Measurements from ENCODE around the gene TTC9C.
A peak's percentile ranks its signal among the peaks of the same experiment; 100 is the strongest.
"Not testable (repeated sequence)": the region's sequence is repeated elsewhere in the genome, so short reads cannot be mapped to it uniquely, and the experiment has no call there.

Gene TTC9C, protein sequence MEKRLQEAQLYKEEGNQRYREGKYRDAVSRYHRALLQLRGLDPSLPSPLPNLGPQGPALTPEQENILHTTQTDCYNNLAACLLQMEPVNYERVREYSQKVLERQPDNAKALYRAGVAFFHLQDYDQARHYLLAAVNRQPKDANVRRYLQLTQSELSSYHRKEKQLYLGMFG

DNA sequence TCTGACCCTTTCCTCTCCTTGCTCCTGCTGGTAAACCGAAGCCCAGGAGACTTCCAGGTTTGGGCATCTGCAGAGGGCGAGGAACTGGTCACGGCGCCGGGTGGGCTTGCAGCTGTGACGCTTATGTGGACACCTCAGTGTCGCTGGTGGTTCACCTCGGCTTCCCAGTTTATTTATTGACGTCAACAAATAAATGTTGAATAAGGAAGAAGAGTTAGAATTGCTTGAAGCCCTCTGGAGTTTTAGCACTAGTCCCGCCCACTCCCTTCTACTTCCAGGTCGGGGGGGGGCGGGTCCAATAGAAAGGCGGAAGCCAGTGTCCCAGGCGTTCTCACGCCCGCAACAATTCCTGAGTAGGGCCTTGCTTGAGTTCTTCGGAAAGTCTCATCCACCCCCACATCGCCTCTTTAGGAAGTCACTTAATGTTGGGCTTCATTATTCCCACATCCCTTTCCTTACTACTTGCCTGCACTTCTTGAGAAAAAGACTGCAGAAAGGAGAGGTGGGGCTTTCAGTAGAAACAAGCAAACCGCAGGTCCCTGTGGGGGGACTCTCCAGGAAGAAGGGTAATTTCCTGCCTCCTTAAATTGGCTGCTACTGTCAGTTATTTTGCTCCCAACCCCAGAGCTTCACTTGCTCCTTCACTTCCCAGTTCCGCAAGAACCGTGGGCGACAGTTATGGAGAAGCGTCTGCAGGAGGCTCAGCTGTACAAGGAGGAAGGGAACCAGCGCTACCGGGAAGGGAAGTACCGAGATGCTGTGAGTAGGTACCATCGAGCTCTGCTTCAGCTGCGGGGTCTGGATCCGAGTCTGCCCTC lies at the start of gene TTC9C:
Gene TTC9C (plus strand): TSS at position 316 of the 818 bp plus-strand sequence. CDS start 363 bp downstream, at position 679.
- DNase-seq (ENCODE audit: low read depth in 1 of 2, low spot score in 1 of 2): peak; percentile 65 to 74

- DNase-seq (ENCODE audit: low read depth in 1 of 2, low spot score in 1 of 2): peak; percentile 63 to 77
Observed at GRCh38 chr11:62678770-62679696, 49.3 kb upstream of the TTC9C start, which contains the start of gene UBXN1. UBXN1 (minus strand) TSS chr11:62679073; CDS start chr11:62678923, 150 bp downstream.

GRCh38 chr11:62680825-62681240 lies 47.5 kb upstream of the TTC9C start:
- DNase-seq (ENCODE audit: low read depth in 1 of 2, low spot score in 1 of 2): no peak

- DNase-seq (ENCODE audit: low read depth in 1 of 2, low spot score in 1 of 2): no peak
Observed at GRCh38 chr11:62682518-62682917, 45.8 kb upstream of the TTC9C start.

DNA sequence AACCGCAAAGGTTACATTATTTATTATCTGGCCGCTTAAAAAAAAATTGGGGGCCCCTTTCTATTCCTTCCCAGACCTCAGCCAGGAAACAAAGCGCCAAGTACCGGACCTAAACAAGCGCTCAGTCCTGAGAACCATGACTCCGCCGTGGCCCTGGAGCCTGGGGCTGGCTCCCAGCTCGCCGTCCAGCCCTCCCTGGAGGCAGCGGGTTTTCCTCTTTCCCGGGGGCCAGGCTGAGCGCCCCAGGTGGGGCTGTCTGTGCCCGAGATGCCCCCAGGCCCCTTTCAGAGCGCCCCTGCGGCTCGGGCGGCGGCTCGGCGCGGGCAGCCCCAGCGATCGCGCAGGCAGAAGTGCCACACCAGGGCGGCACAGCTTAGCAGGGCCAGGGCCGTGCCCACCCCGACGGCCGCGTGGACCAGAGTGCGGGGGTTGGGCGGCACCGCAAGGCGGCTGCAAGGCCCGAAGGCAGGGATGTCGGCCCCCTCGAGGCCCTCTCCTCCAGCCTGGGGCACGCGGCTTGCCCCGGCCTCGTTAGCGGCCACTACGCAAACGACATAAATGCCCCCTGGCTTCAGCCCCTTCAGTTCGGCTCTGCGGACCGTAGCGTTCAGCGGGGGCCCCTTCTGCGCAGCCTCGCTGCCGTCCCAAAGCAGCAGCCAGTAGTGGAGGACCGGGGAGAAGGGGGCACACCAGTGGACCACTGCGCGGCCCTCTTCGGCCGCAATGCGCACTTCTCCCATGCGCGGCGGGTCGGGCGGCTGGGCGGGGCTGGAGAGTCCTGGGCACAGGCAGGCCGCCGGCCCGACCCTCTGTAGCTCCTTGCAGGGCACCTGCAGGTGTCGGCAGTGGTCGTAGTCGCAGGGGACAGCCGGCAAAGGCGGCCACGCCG lies 40.5 kb upstream of the TTC9C start:
- DNase-seq (ENCODE audit: low read depth in 1 of 2, low spot score in 1 of 2): no peak

- no peak for DNase-seq (ENCODE audit: low read depth in 1 of 2, low spot score in 1 of 2)
Observed at GRCh38 chr11:62688491-62688890, 39.8 kb upstream of the TTC9C start.

GRCh38 chr11:62689421-62690183 lies 38.7 kb upstream of the TTC9C start, which contains the start of gene LRRN4CL:
LRRN4CL (minus strand) TSS chr11:62689530; CDS start chr11:62688508, 1,022 bp downstream.
- DNase-seq (ENCODE audit: low read depth in 1 of 2, low spot score in 1 of 2): no peak

DNA sequence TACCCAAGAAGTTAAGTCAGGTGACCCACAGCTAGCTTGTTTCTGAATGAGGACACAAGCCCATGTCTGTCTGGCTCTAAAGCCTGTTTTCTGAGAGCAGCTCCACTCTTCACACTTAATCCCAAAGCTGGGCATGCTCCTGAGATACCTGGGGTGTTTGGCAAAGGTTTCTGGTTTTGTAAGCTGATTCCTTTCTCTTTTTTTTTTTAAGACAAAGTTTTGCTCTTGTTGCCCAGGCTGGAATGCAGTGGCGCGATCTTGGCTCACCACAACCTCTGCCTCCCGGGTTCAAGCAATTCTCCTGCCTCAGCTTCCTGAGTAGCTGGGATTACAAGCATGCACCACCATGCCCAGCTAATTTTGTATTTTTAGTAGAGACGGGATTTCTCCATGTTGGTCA lies 34.7 kb upstream of the TTC9C start:
- not testable (repeated sequence) for DNase-seq (ENCODE audit: low read depth in 1 of 2, low spot score in 1 of 2)

DNA sequence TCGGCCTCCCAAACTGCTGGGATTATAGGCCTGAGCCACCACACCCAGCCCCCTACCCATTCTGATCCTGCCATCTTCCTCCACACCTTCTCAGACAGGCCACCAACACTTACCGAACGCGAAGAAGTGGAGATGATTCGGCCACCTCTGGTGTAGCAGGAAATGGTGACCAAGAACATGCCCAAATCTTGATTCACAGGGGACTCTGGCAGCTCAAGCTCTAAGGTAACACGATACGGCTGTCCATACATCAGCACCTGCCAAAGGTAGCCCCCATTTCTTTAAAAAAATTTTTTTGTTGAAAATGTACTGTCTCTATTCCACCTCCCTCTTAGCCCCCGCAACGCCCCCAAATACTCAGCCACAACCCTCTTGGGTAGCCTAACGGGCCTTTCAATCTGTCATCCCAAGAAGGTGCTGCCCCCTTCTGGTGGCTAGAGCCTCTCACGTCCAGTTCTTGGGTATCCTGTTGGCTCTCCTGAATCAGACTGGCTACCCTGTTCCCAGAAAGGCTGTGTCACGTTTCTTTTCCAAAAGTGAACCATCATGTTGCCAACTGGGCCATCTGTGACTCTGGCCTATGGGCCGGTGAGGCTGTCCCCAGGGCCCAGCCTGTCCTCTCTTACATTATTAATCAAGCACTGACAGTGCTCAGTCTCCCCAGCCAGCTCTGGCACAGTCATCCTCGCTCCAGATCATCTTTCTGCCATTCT lies 33.7 kb upstream of the TTC9C start:
- DNase-seq (ENCODE audit: low read depth in 1 of 2, low spot score in 1 of 2): peak; percentile 56 to 58

DNA sequence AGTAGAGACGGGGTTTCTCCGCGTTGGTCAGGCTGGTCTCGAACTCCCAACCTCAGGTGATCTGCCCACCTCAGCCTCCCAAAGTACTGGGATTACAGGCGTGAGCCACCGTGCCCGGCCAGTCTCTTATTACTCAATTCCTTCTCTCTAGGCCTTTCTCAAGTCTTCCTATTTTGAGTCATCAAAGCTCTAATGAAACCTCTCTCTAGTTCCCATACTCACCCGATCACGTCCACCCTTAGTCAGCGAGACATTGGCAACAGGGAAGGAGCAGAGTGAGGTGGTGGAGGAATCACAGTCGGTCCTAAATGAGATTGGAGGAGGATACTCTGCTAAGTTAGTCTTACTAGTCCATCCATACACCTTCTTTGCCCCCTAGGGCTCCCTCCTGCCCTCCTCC lies 26.0 kb upstream of the TTC9C start:
- no peak for DNase-seq (ENCODE audit: low read depth in 1 of 2, low spot score in 1 of 2)

DNA sequence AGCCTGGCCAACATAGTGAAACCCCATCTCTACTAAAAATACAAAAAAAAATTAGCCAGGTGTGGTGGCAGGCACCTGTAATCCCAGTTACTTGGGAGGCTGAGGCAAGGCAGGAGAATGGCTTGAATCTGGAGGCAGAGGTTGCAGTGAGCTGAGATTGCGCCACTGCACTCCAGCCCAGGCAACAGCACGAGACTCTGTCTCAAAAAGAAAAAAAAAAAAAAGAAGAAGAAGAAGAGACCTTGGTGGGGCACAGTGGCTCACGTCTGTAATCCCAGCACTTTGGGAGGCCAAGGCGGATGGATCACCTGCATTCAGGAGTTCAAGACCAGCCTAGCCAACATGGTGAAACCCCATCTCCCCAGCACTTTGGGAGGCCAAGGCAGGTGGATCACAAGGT lies 24.4 kb upstream of the TTC9C start:
- not testable (repeated sequence) for DNase-seq (ENCODE audit: low read depth in 1 of 2, low spot score in 1 of 2)

- DNase-seq (ENCODE audit: low read depth in 1 of 2, low spot score in 1 of 2): no peak
Observed at GRCh38 chr11:62705413-62705812, 22.9 kb upstream of the TTC9C start.

DNA sequence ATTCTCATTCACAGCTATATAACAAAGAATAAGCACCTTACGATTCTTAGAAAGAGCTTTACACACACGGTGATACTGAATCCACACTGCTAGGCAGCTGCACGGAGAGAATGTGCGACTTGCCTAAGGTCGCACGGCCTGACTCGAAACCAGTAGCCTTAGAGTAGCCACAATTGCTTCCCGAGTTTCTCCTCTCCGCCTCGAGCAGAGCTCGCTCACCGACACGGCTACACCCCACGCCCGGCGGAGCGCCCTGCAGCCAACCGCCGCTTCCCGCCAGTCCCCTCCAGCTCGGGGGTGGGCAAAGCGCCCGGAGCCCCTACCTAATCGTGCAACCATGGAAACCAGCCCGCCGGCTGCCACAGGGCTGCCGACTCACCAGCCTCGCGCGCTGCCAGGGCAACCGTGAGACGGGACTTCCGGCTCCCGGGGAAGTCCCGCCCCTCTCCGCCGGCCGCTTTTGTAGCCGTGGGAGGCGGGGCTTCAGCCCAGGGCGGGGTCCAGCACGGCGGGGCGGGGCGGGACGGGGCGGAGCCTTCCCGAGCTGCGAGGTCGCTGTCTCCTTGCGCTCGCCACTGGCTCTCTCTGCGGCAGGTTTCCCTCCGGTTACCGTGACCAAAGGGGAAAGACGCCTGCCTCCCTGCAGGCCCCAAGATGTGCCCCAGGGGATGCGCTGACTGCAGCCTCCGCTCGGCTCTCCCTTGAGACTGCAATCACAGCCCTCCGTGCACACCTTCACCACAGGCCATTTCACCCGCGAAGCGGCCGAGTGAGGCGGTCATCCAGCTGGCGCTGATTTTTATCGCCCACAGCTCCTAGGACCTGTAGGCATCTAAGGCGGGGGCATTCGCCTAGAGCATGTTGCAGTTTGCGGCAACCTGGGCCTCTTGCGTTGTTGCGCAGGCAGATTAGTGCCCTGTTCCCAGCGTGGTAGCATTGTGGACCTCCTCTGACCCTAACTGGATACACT lies 22.1 kb upstream of the TTC9C start:
- DNase-seq (ENCODE audit: low read depth in 1 of 2, low spot score in 1 of 2): peak; percentile 86 to 92

DNA sequence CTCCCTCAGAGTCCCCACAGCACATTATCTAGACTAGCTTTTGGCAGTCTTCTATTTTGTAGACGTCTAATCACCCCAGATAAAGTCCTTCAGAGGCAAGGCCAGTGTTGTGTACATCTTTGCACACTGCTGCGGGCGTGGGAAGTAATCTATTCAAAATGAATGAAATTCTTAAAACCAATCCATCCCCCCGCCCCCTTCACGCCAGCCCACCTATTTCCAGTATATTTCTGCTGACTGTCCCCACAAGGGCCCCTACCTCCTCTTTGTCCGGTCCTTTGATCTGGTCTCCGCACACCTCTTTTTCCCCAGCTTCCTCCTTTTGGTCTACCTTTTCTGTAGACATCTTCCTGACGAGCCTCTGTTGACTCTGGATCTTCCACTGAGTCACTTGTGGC lies 21.4 kb upstream of the TTC9C start:
- no peak for DNase-seq (ENCODE audit: low read depth in 1 of 2, low spot score in 1 of 2)

DNA sequence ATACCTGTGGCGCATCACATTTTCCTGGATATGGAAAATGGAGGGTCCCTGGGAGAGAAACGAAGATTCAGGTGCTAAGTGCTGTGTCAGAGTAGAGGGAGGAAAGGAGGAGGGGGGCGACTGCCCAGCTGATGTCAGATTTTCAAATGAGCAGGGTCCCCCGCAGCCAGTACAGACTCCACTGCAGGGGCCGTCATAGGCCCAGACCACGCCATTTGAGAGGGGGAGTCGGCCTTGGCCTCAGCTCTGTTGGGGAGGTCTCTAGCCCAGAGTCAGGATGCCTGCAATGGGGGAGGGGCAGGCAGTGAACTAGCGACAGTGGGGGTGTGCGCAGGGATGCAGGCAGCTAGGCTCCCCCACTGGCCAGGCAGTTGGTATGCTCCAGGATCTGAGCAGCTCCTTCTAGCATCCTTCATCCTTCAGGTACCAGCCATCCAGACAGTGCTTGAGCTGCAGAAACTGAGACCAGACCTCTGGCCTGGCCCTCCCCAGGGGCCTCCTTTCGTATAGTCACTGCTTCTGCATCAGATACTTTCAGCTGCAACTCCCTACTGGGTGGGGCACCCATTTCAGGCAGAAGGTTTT lies 20.9 kb upstream of the TTC9C start, which contains the start of the genes BSCL2 and GNG3:
Gene BSCL2 (minus strand): TSS at position 148 of the 585 bp plus-strand sequence. CDS start 229 bp downstream, outside the sequence.
Gene GNG3 (plus strand): TSS at position 400 of the 585 bp plus-strand sequence. CDS start 620 bp downstream, outside the sequence.
- no peak for DNase-seq (ENCODE audit: low read depth in 1 of 2, low spot score in 1 of 2)

DNA sequence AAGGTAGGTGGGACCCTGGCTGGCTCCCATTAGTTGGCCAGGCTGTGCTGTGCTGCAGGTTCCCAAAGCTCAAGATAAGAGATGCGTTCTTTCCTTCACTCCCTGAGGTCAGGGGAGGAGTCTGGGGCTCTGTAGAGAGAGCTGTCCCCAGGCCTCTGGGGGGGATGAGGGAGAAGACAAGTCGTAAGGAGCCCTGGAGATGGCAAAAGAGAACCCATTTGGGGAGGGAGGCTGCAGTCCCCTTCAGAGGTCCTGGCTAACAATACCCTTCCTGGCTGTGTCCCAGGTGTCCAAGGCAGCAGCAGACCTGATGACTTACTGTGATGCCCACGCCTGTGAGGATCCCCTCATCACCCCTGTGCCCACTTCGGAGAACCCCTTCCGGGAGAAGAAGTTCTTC lies 19.9 kb upstream of the TTC9C start:
- no peak for DNase-seq (ENCODE audit: low read depth in 1 of 2, low spot score in 1 of 2)

DNA sequence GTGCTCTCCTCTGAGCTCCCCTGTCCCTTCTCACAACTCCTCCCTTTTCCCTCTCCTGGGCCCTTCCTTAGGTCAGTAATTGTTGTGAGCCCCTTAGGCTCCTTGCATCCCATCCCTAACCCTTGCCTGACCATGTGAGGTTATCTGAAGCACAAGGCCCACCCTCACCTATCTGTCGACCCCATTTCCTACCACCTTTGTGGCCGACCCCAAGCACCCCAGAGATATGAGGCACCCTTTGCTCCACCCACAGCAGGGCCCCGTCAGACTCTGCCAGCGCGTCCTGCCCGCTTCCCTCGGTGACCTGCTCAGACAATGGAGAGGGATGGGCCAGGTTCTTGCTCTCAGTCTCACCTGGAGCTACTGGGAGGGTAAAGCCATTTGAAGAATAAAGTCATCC lies 19.5 kb upstream of the TTC9C start:
- peak in 1 of 2 donors; percentile 18 for DNase-seq (ENCODE audit: low read depth in 1 of 2, low spot score in 1 of 2)
